GM18858 (cell line): ENCODE data around the gene PWWP2B.

Experiments
- ATAC-seq: cut with Tn5 transposase; IDR thresholded peaks from one replicate; pipeline ENCODE4 v1.9.1; 2021; ENCODE audit not compliant: unreplicated experiment

PWWP2B gene

GRCh38 chr10:132405463-132405991 lies 8.5 kb downstream of the PWWP2B start:
- no peak for ATAC-seq

- no peak for ATAC-seq
Measured at GRCh38 chr10:132406181-132406580, 9.2 kb downstream of the PWWP2B start.

DNA sequence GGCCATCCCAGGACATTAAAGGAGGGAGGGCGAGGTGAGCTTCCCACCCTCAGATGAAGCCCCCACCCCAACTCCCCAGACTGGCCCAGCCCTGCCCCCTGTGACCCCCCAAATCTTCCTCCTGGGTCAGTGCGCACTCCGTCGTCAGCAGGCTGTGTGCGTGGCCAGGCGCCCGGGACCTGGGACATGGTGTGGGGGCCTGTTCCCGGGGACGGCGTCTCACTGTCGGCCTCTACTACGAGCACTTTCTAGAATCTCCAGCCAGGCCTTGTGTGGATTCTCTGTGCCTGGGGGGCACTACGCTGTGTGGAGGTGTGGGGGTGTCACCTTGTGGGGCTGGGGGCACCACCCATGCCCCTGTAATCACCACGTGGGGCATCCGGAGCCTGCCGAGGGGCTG lies 9.8 kb downstream of the PWWP2B start:
- ATAC-seq = no peak

DNA sequence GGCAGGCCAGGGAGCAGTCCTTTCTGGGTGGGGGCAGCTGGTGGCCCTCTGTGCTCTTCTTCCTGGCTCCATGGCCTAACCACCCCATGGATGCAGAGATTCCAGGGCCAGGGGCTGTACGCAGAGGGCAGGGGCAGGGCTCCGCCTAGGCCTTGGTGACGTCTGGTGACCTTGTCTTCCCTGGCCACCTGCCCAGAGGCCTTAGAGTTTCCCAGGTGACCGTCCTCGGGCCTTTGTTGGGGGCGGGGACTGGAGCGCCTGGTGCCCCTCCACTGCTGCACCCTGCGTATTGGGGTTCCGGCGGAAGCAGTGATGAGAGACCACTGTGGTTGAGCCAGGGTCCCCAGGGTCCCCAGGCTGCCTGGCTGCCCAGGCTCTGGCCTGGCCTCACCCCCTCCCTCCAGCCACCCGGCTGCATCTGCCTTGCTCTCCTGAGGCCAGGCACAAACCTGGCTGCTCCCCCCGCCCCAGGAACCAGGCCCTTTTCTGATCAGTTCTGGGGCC lies 10.3 kb downstream of the PWWP2B start:
- ATAC-seq = no peak

DNA sequence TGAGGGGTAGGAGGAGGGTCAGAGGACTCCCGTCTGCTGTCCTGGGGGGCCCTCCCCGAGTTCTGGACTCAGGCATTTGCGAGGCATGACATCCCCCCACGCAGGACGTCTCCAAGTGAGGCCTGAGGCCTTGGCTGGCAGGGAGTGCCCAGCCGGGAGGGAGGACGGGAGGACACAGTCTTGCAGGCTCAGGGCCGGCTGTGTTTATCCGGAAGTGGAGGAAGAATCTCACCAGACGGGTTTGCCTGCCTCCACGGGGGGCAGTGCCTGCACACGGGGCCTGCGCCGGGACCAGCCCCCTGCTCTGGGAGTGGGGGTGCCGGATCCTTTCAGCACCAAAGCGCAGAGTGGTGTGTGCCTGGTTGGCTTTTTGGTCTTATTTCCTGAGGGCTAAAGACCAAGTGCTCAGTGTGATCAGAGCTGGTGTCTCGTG lies 10.9 kb downstream of the PWWP2B start:
- no peak for ATAC-seq

GRCh38 chr10:132408367-132408781 lies 11.4 kb downstream of the PWWP2B start:
- no peak for ATAC-seq

DNA sequence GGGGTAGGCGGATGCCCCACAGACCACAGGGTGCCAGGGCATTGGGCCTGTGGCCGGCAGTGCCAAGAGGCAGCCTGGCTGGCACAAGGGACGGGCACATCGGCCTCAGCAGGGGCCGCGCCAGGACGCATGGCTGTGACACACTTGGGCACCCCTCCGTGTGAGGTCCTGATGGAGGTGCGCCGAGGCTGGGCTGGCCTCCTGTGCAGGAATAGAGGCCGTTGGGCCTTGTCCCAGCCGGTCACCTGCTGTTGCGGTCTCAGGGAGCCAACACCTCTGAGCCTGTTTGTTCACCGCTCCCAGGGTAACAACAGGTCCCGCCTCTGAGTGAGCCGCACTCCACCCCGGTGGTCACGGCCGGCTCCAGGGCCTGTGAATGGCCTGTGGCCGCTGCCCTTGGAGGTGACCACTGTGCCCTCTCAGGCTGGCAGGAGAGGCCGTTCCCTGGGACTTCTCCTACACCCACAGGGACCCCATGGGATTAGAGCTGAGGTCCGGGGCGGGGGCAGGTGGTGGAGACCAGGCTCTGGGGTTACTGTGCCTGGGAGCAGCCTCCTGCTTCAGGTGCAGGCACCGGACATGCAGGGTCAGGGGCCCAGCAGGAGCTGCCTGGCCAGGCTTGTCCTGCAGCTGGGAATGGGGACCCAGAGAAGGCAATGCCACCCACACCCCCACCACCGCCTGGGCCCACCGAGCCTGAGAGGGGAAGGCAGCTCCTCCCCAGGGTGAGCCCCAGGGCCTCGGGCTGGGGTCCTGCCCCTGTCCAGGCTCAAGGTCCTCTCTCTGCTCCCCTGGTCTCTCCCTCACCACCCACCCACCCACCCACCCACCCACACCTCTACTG lies 12.0 kb downstream of the PWWP2B start:
- no peak for ATAC-seq

GRCh38 chr10:132409667-132410028 lies 12.6 kb downstream of the PWWP2B start:
- ATAC-seq = no peak

GRCh38 chr10:132410056-132410778 lies 13.2 kb downstream of the PWWP2B start:
- ATAC-seq = no peak

DNA sequence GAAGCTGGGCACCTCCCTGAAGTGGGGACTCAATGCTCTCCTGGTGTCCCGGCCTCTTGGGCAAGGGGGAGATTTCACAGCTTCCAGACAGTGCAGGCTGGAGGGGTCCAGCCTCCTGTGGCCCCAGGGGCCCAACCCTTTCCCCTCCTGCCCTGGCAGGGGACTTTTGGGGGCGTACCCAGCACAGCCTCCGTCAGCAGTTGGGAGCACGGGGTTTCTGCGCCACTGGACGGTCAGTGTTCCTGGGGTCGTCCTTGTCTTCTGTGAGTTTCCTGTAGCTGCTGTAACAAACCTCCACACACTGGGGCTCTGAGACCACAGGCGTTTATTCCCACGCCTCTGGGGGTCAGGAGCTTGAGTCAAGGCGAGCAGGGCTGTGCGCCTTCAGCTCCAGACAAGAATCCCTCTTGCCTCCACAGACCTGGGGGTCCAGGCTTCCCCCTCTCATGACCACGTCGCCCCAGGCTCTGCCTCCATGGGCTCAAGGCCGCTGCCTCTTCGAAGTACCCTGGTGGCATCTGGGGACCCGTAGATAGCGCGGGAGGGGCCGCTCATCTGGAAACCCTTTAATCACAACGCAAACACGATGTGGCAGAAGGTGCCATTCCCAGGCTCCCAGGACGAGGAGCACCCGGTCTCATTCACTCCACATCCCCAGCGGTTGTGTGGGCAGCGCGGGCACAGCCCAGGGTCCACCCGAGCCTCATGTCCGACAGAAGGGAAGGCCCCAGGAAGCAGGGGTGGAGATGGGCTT lies 14.0 kb downstream of the PWWP2B start:
- no peak for ATAC-seq

DNA sequence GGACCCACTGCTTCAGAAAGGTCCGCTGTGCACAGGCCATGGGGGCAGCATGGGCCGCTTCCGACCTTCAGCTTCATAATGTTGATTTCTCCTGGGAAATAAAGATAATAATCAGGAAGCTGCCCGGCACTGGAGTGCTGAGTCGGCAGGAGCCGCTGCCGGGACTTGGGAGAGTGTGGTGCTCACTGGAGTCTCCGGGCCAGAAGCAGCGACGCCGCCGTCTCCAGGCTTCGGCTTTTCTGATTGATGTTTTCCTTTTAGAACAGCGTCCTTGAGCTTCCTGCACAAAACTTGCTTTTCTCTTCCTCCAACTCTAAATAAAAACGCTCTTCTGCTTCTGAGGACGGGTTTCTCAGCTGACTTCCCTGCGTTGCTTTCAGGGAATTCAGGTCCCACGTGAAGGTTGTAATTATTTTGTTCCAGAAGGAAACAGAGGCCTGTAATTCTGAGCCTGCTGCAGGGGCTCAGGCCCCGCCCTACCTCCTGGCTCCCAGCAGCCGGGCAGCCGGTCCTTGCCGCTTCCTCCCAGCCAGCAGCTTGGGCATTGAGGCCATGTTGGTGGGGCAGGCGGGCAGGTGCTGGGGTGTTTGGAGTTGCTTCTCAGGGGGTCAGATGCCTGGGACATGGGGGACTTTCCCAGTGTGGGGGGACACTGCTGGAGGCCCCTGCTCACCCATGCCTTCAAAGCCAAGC lies 14.7 kb downstream of the PWWP2B start:
- ATAC-seq = no peak

DNA sequence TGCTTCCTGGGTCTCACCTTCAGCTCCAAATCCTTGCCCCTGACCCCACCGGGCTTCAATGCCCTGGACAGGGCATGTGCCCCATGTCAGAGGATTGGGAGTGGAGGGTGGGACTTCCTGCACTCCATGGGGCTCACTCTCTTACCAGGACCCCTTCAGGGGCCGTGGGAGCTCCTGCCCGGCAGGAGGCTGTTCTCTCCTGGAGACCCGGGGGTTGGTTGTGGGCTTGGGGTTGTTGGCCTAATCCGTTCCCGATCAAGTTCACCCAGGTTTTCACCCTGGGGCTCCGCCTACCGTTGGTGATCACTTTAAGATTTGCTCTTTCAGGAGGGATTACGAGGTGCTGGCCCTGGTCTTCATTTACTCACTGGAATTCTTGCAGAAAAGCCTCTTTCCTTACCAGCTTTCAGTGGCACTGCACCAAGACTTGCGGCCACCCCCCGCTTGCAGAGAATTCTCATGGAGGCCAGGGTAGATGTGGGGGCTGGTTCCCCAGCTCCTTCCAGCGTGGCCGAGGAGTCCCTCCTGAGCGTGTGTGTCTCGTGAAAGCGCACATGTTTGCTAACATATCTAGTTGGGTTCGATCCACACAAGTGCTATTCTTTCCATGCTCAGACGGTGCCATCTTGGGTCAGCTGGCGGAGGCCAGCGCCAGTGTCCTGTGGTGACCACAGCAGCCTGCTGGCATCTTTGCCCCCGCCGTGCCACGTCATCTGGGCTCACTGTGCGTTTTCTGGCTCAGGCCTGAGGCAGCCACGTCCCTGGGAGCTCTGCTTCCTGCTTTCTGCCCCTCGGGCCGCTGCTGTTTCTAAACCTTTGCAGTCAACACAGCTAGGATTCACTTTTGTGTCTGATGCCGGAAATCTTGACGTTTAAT lies 15.6 kb downstream of the PWWP2B start:
- ATAC-seq = no peak

- ATAC-seq = no peak
Measured at GRCh38 chr10:132413226-132414205, 16.5 kb downstream of the PWWP2B start.

- ATAC-seq = no peak
Measured at GRCh38 chr10:132414402-132415016, 17.5 kb downstream of the PWWP2B start.

DNA sequence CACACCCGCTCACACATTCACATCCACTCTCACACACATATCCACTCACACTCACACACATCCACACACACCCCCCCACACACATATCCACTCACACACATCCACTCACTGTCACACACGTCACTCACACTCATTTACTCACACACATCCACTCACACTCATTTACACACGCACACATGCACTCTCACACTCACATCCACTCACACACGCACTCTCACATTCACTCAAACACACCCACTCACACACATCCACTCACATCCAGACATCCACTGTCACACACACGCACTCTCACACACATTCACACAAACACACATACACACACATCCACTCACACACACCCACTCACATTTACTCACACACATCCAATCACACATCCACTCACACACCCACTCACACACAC lies 18.3 kb downstream of the PWWP2B start:
- no peak for ATAC-seq

DNA sequence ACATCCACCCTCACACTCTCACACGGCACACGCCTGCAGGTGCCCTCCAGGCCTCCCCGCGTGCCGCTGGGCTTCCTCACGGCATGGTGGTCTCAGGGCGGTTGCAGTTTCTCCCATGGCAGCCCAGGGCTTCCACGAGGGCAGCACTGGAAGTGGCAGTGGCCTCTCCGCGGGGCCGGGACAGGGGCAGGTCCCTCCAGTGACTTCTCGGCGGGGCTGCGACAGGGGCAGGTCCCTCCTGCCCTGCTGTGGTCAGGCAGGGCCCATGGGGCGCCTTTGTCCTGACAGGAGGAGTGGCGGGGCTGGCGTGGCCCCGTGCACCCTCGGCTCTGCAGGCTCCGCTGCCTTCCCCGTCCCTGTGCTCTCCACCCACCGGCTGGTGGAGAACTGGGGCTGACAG lies 19.0 kb downstream of the PWWP2B start:
- ATAC-seq = no peak

- no peak for ATAC-seq
Measured at GRCh38 chr10:132416566-132417256, 19.7 kb downstream of the PWWP2B start.
